ENCODE measurements around the gene ITIH1.

ITIH1 gene

DNA sequence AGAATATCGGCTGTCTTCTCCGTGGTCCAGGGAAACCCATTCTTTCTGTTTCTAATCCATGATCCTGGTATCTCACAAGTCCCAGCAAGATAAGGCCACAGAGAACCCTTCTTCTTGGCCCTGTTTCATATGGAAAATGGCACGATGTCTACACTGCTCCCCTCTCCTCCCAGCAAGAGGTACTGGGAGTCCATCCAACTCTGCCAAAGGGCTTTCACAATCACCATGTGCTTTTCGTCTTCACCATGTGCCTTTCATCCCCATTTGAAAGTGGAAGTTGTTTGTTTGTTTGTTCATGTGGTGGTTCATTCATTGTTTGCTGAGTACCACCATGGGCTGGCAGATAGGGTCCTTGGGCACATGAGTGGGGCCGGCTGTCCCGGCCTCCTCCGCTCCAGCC, 22.7 kb downstream of the ITIH1 start:
- Histone ChIP-seq H3K4me2 (ENCODE audit: low read length) (no peak overlapping the region), H3F3A (ENCODE audit: control insufficient read depth, insufficient read depth) (no peaks in the 10 kb centered on the region), H3K27me3 (ENCODE audit: control insufficient read depth, low read length) (no peaks in the 10 kb centered on the region), H4K20me1 (ENCODE audit: control insufficient read depth, insufficient read depth, low read depth, low read length) (no peaks in the 10 kb centered on the region), H3K79me2 (ENCODE audit: control insufficient read depth, low read length) (no peaks in the 10 kb centered on the region), H3K9me3 (ENCODE audit: control insufficient read depth, insufficient read depth, low read length) (no peaks in the 10 kb centered on the region), H3K9me2 (replicated peaks; ENCODE audit: control insufficient read depth, low read length) (no peaks in the 10 kb centered on the region), H3K27ac (ENCODE audit: low read depth, low read length) (no peak overlapping the region), H3K36me3 (ENCODE audit: control insufficient read depth, low read length) (no peaks in the 10 kb centered on the region), H3K4me3 (ENCODE audit: low read length) (no peak overlapping the region), H3K4me1 (ENCODE audit: control insufficient read depth, low read length) (no peaks in the 10 kb centered on the region)
- TF ChIP-seq, protein P1, sequence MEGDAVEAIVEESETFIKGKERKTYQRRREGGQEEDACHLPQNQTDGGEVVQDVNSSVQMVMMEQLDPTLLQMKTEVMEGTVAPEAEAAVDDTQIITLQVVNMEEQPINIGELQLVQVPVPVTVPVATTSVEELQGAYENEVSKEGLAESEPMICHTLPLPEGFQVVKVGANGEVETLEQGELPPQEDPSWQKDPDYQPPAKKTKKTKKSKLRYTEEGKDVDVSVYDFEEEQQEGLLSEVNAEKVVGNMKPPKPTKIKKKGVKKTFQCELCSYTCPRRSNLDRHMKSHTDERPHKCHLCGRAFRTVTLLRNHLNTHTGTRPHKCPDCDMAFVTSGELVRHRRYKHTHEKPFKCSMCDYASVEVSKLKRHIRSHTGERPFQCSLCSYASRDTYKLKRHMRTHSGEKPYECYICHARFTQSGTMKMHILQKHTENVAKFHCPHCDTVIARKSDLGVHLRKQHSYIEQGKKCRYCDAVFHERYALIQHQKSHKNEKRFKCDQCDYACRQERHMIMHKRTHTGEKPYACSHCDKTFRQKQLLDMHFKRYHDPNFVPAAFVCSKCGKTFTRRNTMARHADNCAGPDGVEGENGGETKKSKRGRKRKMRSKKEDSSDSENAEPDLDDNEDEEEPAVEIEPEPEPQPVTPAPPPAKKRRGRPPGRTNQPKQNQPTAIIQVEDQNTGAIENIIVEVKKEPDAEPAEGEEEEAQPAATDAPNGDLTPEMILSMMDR (IDR thresholded peaks at IDR 0.05; ENCODE audit: low read depth, low read length, poor library complexity, severe bottlenecking) = no peak
- no peak for TF ChIP-seq EZH2phosphoT487 (IDR thresholded peaks at IDR 0.05; ENCODE audit: borderline replicate concordance, low read length)

DNA sequence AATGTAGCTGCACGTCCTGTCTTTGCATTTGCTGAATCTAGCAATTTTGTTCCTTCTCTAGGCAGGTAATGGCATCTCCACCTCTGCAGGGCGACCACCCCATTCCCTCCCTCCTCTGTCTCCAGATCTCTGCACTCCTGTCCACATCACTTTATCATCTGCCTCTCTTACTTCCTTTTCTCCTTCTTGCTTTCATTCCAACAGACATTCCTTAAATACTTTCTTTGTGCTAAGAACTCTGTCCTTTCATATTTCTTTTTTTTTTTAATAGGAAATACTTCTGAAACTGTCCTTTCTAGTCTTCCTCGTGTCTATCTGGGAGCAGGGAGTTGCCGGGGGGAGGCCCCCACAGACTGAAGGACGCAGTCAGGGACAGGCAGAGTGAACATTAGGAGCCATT, 24.4 kb downstream of the ITIH1 start:
- no peaks in the 10 kb centered on the region for H3K36me3 ChIP-seq (ENCODE audit: control insufficient read depth, low read length)
- H4K20me1 ChIP-seq (ENCODE audit: control insufficient read depth, insufficient read depth, low read depth, low read length) = no peaks in the 10 kb centered on the region
- H3K27ac ChIP-seq (ENCODE audit: low read depth, low read length) = no peak overlapping the region
- H3K27me3 ChIP-seq (ENCODE audit: control insufficient read depth, low read length) = no peaks in the 10 kb centered on the region
- TF ChIP-seq, protein P1 (IDR thresholded peaks at IDR 0.05; ENCODE audit: low read depth, low read length, poor library complexity, severe bottlenecking) = no peak
- TF ChIP-seq EZH2phosphoT487 (IDR thresholded peaks at IDR 0.05; ENCODE audit: borderline replicate concordance, low read length) = no peak
- no peak overlapping the region for H3K4me3 ChIP-seq (ENCODE audit: low read length)
- H3K4me1 ChIP-seq (ENCODE audit: control insufficient read depth, low read length) = no peaks in the 10 kb centered on the region
- H3K9me3 ChIP-seq (ENCODE audit: control insufficient read depth, insufficient read depth, low read length) = no peaks in the 10 kb centered on the region
- no peak overlapping the region for H3K4me2 ChIP-seq (ENCODE audit: low read length)
- H3K9me2 ChIP-seq (replicated peaks; ENCODE audit: control insufficient read depth, low read length) = no peaks in the 10 kb centered on the region
- no peaks in the 10 kb centered on the region for H3F3A ChIP-seq (ENCODE audit: control insufficient read depth, insufficient read depth)
- H3K79me2 ChIP-seq (ENCODE audit: control insufficient read depth, low read length) = no peaks in the 10 kb centered on the region

DNA sequence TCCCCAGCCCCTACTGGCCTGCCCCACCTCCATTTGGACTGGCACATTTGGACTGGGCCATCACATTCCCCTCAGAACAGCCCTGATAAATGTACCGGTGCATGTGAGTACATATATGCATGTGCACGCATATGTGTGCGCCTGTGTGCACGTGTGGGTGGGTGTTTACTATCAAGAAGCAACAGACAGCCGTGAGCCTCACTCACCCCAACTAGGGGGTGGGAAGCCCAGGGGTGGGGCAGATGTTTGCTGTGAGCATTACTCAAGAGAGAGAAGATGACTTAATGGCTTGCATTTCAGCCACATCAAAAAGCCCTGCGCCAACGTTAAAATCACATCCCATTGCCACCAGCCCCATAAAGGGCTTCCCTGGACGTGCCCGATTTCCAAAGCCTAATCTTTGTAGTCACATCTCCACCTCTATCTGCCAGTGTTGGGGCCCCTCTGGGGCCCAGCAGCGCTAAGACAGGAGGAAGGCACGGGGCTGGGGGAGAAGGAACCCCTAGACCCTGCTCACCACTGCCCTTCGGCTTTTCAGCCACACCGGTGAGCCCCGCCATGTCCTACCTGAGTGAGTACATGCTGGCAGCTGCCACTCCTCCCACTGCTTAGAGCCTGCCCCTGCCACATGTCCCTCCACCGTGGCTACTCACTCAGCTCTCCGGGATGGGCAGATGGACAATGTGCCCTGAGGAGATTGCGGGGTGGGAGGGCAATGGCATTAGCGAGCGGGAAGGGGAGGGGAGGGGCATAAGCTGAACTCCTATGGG, 28.1 kb downstream of the ITIH1 start:
- TF ChIP-seq, protein P1 (IDR thresholded peaks at IDR 0.05; ENCODE audit: low read depth, low read length, poor library complexity, severe bottlenecking) = no peak
- TF ChIP-seq EZH2phosphoT487 (IDR thresholded peaks at IDR 0.05; ENCODE audit: borderline replicate concordance, low read length) = no peak
- H4K20me1 ChIP-seq (ENCODE audit: control insufficient read depth, insufficient read depth, low read depth, low read length) = no peaks in the 10 kb centered on the region
- H3K79me2 ChIP-seq (ENCODE audit: control insufficient read depth, low read length) = no peaks in the 10 kb centered on the region
- H3K27ac ChIP-seq (ENCODE audit: low read depth, low read length) = no peak overlapping the region
- H3K4me3 ChIP-seq (ENCODE audit: low read length) = no peak overlapping the region
- H3K27me3 ChIP-seq (ENCODE audit: control insufficient read depth, low read length) = no peaks in the 10 kb centered on the region; the same call in 1 of the 2 replicates
- H3K9me3 ChIP-seq (ENCODE audit: control insufficient read depth, insufficient read depth, low read length) = no peaks in the 10 kb centered on the region
- no peak overlapping the region for H3K4me2 ChIP-seq (ENCODE audit: low read length)
- no peaks in the 10 kb centered on the region for H3K36me3 ChIP-seq (ENCODE audit: control insufficient read depth, low read length)
- no peaks in the 10 kb centered on the region for H3F3A ChIP-seq (ENCODE audit: control insufficient read depth, insufficient read depth)
- H3K9me2 ChIP-seq (replicated peaks; ENCODE audit: control insufficient read depth, low read length) = no peaks in the 10 kb centered on the region
- H3K4me1 ChIP-seq (ENCODE audit: control insufficient read depth, low read length) = no peaks in the 10 kb centered on the region

Measured in DOHH2 (cell line).